DOHH2 (cell line): ENCODE data around the gene SMIM44.

Experiments used
- EZH2phosphoT487 ChIP-seq: fragments of 200-600 bp; sonication (generic); IDR thresholded peaks from 2 replicates; pipeline ENCODE4 v1.6.1; 2017; ENCODE audit warnings: borderline replicate concordance, mild to moderate bottlenecking, antibody characterized with exemption, low read length, moderate library complexity, mixed read lengths
- TF ChIP-seq, protein P1 (sequence below): fragments of 200-600 bp; sonication (generic); IDR thresholded peaks from one replicate; pipeline ENCODE4 v1.5.1; 2014; ENCODE audit warnings: antibody characterized with exemption, mild to moderate bottlenecking, low read depth, low read length; ENCODE audit not compliant: poor library complexity, severe bottlenecking

DNA sequence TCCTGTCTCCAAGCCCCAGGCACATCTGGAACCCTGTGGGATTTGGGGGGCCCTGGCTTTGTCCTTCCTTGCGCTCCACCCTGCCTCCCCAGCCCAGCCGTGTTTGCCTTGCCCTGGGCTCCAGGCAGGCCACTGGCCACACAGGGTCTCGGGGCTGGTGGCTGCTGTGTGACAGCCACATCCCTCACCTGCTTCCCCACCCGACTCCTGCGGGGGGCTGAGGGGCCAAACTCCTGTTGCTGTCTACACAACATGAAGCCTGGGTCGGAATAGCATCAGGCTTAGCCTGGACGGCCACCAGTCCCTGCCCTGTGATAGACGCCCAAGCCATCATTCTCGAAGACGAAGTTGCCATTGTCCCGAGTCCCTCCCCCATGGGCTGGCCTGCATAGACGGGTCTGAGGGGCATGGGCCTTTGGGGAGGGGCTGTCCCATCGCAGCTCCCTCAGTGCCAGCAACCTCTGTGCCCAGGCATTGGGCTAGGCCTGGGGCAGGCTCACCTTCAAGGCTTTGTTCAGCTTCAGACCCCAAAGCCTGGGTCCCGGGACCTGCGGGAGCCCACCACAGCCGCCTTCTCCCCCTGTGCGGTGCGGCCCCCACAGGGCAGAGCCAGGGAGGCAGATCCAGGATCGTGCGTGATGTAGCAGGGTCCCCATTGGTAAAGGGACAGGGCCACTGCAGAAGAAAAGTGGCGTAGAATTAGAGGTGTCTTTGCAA is 40.3 kb upstream of the SMIM44 start:
- TF ChIP-seq, protein P1, sequence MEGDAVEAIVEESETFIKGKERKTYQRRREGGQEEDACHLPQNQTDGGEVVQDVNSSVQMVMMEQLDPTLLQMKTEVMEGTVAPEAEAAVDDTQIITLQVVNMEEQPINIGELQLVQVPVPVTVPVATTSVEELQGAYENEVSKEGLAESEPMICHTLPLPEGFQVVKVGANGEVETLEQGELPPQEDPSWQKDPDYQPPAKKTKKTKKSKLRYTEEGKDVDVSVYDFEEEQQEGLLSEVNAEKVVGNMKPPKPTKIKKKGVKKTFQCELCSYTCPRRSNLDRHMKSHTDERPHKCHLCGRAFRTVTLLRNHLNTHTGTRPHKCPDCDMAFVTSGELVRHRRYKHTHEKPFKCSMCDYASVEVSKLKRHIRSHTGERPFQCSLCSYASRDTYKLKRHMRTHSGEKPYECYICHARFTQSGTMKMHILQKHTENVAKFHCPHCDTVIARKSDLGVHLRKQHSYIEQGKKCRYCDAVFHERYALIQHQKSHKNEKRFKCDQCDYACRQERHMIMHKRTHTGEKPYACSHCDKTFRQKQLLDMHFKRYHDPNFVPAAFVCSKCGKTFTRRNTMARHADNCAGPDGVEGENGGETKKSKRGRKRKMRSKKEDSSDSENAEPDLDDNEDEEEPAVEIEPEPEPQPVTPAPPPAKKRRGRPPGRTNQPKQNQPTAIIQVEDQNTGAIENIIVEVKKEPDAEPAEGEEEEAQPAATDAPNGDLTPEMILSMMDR = no peak
- TF ChIP-seq EZH2phosphoT487 = no peak
